GM12874 (cell line): ENCODE results near the gene MEGF6.

ENCODE experiments used
- CTCF ChIP-seq: IDR thresholded peaks from 2 replicates; pipeline ENCODE4 v1.5.1; 2011; ENCODE audit warnings: low read depth, mild to moderate bottlenecking, control low read depth, low read length, moderate library complexity; ENCODE audit not compliant: insufficient read depth

The MEGF6 gene

GRCh38 chr1:3579626-3580025, 31.7 kb downstream of the MEGF6 start:
- no peak for TF ChIP-seq CTCF

GRCh38 chr1:3578906-3579305, 32.4 kb downstream of the MEGF6 start:
- TF ChIP-seq CTCF, result no peak

GRCh38 chr1:3578433-3578805, 32.9 kb downstream of the MEGF6 start:
- TF ChIP-seq CTCF, result no peak

GRCh38 chr1:3577711-3578432, 33.4 kb downstream of the MEGF6 start:
- TF ChIP-seq CTCF, result no peak

- TF ChIP-seq CTCF, result no peak
Observed at GRCh38 chr1:3577300-3577699, 34.0 kb downstream of the MEGF6 start.

- TF ChIP-seq CTCF, result no peak
Observed at GRCh38 chr1:3575993-3576392, 35.3 kb downstream of the MEGF6 start.

GRCh38 chr1:3573500-3573899, 37.8 kb downstream of the MEGF6 start:
- no peak for TF ChIP-seq CTCF
